Prostate gland (tissue), 2 donors: ENCODE results near the gene FAM131B. TPM values are rescaled to one million over a fixed set of nuclear protein-coding genes. Genes with fewer than 3 reads are reported as not detected.

Experiments
- DNase-seq: peaks from one replicate; pipeline ENCODE4 v3.0.0-alpha.2; 2019; ENCODE audit warnings: low spot score
- H3K27ac ChIP-seq, 2 donors: fragments of 200-600 bp; sonication (generic); 2 replicates each; pipeline ENCODE4 v1.5.1; 2017 to 2019
- H3K27me3 ChIP-seq: fragments of 200-600 bp; sonication (generic); replicated peaks from 2 replicates; pipeline ENCODE4 v1.5.1; 2019; ENCODE audit not compliant: insufficient read depth
- H3K36me3 ChIP-seq, 2 donors: fragments of 200-600 bp; sonication (generic); 1 replicate in 1 of 2; 2 replicates in 1 of 2; pipeline versions ENCODE4 v1.5.1 to v1.8.1; 2017 to 2019
- H3K4me1 ChIP-seq: fragments of 200-600 bp; sonication (generic); replicated peaks from 2 replicates; pipeline ENCODE4 v1.5.1; 2019
- H3K4me3 ChIP-seq, 2 donors: fragments of 200-600 bp; sonication (generic); 2 replicates each; pipeline ENCODE4 v1.5.1; 2017 to 2019
- H3K9me3 ChIP-seq: fragments of 200-600 bp; sonication (generic); 2 replicates; pipeline ENCODE4 v1.5.1; 2017
- CTCF ChIP-seq, 4 experiments: fragments of 200-600 bp in 2 of 4; fragments of 450-650 bp in 2 of 4; sonication (generic) in 2 of 4; IDR thresholded peaks; 1 replicate in 3 of 4; 2 replicates in 1 of 4; pipeline ENCODE4 v1.5.1; 2016 to 2019; ENCODE audit warnings: antibody characterized with exemption in 4 of 4, mild to moderate bottlenecking in 2 of 4, moderate library complexity in 2 of 4
- POLR2A ChIP-seq: fragments of 450-650 bp; IDR thresholded peaks from one replicate; pipeline ENCODE4 v1.6.1; 2016; ENCODE audit warnings: antibody characterized with exemption, mild to moderate bottlenecking
- POLR2AphosphoS5 ChIP-seq: sonication (generic); formaldehyde crosslinking; IDR thresholded peaks from one replicate; pipeline ENCODE4 v1.6.1; 2017; ENCODE audit warnings: antibody characterized with exemption
- whole genome bisulfite sequencing: methylation state at CpG from one replicate; pipeline ENCODE4 v1.1.5; 2018; 5-methylcytosine and 5-hydroxymethylcytosine counted together
- intact Hi-C: fragments of 100-400 bp; cut with DNase I; formaldehyde crosslinking; loops from one replicate; pipeline ENCODE4 v1.14.2; 2022
- total RNA-seq, 2 donors: library from RNA; depleted of rRNA; stranded (reverse); fragments of >200 nt; gene quantifications; one replicate each; pipeline ENCODE4 v1.1.0, GENCODE V29; 2016

Gene FAM131B
- total RNA-seq, 2 donors from 2014 or later, result 0.32 to 1.2 TPM

- intact Hi-C loops, result loop anchor here (10.0 kb wide), 1 partner anchor 536 kb away; the partner anchor contains the start of gene EPHB6
- TF ChIP-seq CTCF (IDR thresholded peaks at IDR 0.05) (no peak), POLR2AphosphoS5 (no peak)
- Histone ChIP-seq H3K9me3 (no peaks in the 10 kb centered on the region), H3K36me3 (peaks cover 0 to 12% of the 10 kb centered on the region in 2 donors), H3K27ac (peak overlapping the region; percentile 61 to 65), H3K27me3 (no peaks in the 10 kb centered on the region), H3K4me3 (no peak overlapping the region), H3K4me1 (no peaks in the 10 kb centered on the region)
- 69% methylated on average over 9 of the region's 9 CpGs for WGBS
- DNase-seq, result no peak
Measured at GRCh38 chr7:143390773-143391317, 28.3 kb upstream of the FAM131B start.

GRCh38 chr7:143390104-143390772 is 27.7 kb upstream of the FAM131B start:
- no peak for DNase-seq
- Histone ChIP-seq H3K9me3 (no peaks in the 10 kb centered on the region), H3K27ac (no peak overlapping the region), H3K4me1 (no peaks in the 10 kb centered on the region), H3K36me3 (peaks cover 0 to 12% of the 10 kb centered on the region in 2 donors), H3K27me3 (no peaks in the 10 kb centered on the region), H3K4me3 (no peak overlapping the region)
- WGBS, result 79% methylated on average over 10 of the region's 10 CpGs
- intact Hi-C loops, result loop anchor here (10.0 kb wide), 1 partner anchor 535 kb away; the partner anchor contains the start of gene EPHB6
- TF ChIP-seq CTCF (IDR thresholded peaks at IDR 0.05), result no peak
- TF ChIP-seq POLR2AphosphoS5, result no peak
- no peak for TF ChIP-seq POLR2A

GRCh38 chr7:143389316-143390103 is 27.0 kb upstream of the FAM131B start:
- no peak for TF ChIP-seq POLR2AphosphoS5
- no peak for TF ChIP-seq CTCF (IDR thresholded peaks at IDR 0.05)
- no peak for TF ChIP-seq POLR2A
- no peak overlapping the region for H3K27ac ChIP-seq
- no peak for DNase-seq
- WGBS, result 80% methylated on average over 15 of the region's 15 CpGs
- H3K36me3 ChIP-seq, result peaks cover 0 to 12% of the 10 kb centered on the region in 2 donors
- H3K9me3 ChIP-seq, result no peaks in the 10 kb centered on the region
- no peak overlapping the region for H3K4me3 ChIP-seq
- intact Hi-C loops, result loop anchor here (10.0 kb wide), 1 partner anchor 535 kb away; the partner anchor contains the start of gene EPHB6
- H3K27me3 ChIP-seq, result no peaks in the 10 kb centered on the region
- H3K4me1 ChIP-seq, result no peaks in the 10 kb centered on the region

GRCh38 chr7:143388491-143389101 is 26.1 kb upstream of the FAM131B start:
- H3K4me1 ChIP-seq, result no peaks in the 10 kb centered on the region
- H3K27ac ChIP-seq, result no peak overlapping the region
- TF ChIP-seq POLR2AphosphoS5 (no peak), POLR2A (no peak), CTCF (IDR thresholded peaks at IDR 0.05) (no peak)
- intact Hi-C loops, result no loop called here
- WGBS, result 85% methylated on average over 27 of the region's 28 CpGs
- H3K27me3 ChIP-seq, result no peaks in the 10 kb centered on the region
- H3K36me3 ChIP-seq, result peaks cover 0 to 12% of the 10 kb centered on the region in 2 donors
- DNase-seq, result no peak
- no peaks in the 10 kb centered on the region for H3K9me3 ChIP-seq
- no peak overlapping the region for H3K4me3 ChIP-seq
